GF-D8 (cell line): ENCODE data around the gene HNRNPUL1.
"Not testable (repeated sequence)": the region's sequence is repeated elsewhere in the genome, so short reads cannot be mapped to it uniquely, and the experiment has no call there.

Experiments used
- DNase-seq: peaks from one replicate; lab custom pipeline; 2025; lab: John Stamatoyannopoulos, UW

Gene HNRNPUL1

DNA sequence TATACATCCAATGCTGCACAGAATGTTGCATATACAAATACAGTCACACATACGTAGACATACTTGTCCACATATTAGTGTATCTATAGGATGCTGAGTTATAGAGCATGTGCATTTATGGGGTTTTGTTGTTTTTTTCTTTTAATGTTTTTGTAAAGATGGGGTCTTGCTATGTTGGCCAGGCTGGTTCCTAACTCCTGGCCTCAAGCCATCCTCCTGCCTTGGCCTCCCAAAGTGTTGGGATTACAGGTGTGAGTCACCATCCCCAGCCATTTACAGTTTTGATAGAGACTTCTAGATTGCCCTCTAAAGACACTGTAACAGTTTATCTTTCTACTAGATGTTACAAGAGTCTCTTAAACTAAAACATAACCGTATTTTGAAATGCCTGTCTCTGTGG lies 14.3 kb downstream of the HNRNPUL1 start:
- DNase-seq, result no peak

DNA sequence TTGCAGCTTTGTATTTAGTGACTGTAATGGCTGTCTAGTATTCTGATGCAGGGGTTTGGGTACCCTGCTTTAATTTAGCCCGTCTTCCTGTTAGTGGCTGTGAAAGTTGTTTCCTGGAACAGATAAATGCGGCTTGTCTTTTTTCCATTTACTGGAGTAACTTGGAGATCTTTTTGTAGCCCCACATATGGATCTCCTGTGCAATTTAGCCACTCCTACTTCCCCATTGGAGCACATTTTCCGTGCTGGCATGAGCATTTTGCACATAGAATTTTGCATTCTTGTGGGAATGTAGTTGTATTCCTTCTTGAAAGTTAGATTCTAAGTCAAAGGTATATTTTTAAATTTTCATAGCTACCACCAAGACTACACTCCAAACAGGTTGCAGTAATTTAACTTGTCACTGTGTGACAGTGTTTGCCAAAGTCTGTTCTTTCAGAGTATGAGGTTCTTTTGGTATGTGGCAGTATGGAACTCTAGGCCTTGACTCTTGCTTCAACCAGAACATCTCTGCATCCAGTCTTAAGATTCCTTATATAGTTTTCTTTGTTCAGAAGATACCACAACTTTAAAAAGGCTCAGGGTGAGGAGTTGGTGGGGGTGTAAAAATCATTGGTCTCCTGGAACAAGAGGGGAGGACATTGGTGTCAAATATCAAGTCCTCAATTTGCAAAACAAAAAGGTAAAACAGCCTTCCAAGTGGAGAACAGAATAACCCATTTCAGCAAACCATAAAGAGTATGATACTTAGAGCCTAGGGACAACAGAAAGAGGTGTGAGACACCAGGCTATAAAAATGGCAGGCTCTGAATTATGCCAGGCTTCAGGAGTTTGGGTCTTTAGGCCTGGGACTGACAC lies 24.7 kb downstream of the HNRNPUL1 start:
- no peak for DNase-seq

DNA sequence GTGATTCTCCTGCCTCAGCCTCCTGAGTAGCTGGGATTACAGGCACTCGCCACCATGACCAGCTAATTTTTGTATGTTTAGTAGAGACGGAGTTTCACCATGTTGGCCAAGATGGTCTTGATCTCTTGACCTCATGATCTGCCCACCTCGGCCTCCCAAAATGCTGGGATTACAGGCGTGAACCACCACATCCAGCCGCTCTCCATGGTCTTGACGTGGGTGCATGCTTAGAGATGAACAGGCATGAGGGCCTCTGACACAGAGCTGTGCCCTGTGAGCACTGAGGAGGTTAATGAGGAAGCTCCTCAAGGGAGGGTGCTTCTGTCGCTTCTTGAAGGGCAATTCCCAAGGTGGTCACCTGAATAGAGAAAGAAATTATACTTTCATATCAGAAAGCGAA lies 25.6 kb downstream of the HNRNPUL1 start:
- DNase-seq, result not testable (repeated sequence)

DNA sequence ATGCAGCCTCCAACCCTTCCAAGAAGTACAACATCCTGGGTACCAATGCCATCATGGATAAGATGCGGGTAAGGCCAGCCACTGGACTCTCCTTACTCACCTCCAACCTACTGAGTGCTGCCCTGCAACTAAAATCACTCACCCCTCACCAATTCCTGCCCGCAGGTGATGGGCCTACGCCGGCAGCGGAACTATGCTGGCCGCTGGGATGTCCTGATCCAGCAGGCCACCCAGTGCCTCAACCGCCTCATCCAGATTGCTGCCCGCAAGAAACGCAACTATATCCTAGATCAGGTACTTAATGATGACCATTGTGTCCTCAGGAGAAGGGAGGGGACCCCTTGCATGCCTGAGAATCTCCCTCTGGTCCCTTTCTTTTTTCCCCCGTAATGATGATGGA lies 30.2 kb downstream of the HNRNPUL1 start:
- DNase-seq, result no peak

DNA sequence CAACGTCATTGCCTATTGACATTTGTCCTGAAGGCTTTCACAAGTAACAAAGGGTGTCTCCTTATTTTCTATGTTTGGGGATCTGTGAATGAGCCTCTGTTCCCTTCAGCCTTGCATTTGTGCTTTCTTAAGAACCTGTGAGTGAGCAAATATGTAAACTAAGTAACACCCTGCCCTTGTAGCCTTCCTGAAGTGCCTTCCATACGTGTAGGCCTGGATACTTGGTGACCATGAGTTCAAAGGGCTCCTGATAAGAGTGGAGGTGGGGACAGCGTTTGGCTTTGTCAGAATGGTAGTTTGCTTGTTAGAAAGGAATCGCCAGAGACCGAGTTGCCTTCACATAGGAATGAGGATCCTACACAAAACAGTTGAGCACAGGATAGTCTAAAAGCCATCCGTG lies 31.3 kb downstream of the HNRNPUL1 start:
- no peak for DNase-seq

DNA sequence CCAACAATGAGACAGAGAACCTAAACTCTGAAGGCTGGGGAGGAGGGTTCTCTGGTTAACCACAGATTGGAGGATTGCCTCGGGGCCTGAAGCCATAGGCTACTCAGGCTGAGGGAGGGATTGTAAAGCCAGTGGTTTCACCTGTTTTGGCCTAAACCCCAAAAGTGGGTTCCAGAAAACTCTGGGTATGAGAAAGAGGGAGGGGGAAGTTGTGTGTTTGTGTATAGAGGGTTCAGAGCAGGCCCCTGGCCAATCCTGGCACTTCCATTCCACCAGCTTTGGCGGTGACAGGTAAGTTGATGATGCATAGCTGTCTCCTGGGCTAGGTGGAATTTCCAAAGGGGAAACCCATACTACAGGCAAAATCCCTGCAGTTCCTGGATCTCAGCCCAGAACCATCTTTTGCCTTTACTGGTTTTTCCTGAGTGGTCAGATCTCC lies 32.3 kb downstream of the HNRNPUL1 start:
- DNase-seq, result no peak

DNA sequence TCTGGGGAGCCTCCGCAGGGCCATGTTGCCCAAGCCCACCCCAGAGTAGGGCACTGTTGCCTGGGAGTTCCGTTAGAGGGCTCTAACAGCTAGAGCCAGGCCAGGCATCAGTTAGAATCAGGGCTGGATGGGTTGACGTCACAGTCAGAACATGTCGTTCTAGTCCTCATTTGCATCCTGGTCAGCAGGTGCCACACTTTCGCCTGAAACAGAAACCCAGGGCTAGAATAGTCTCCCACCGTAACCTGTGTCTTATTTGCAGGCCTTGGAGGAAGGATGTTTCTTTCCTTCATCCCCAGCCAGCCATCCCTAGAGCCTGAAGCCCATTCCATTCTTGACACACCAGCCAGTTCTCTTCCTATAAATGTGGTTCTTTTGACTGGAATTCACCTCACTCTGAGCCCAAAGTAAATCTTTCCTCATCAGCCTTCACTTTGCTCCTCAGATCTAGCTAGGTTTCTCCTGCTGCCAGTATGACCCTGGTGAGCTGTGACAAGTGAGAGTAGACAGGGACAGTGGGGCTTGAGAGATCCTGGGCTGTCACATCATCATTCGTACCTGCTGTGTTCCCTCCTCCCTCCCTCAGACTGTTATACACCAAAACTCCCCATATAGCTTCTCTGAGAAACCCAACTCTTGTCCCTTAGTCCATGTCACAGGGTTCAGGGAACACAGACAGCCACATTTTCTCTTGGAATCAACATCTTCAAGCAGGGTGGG lies 33.6 kb downstream of the HNRNPUL1 start:
- DNase-seq, result no peak

DNA sequence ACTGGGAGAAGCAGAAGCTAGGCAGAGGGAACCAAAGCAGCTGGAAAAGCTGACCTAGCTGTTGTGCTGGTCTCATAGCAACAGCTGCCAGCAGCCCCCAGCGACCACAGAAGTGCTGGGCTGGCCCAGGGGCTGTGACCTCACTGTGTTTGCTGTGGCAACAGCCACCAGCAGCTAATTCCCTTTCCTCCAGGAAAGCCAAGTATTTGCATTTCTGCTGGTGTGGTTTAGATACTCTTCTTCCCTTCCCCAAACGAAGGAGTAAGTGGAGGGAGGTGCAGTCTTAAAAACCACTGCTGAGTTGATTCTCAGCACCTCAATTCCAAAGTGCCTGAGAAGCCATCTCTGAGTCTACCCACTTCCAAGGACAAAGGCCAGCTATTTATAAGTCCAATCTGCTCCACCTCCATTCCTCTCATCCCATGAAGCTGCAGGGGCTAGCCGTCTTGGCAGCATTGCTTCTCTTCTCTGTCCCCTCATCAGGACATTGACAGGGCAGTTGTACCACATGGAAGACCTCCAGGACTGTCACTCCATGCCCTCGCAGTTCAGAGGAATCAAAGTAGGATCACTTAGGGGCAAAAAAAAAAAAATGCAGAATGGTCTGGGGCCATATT lies 34.3 kb downstream of the HNRNPUL1 start:
- peak; percentile 47 for DNase-seq

DNA sequence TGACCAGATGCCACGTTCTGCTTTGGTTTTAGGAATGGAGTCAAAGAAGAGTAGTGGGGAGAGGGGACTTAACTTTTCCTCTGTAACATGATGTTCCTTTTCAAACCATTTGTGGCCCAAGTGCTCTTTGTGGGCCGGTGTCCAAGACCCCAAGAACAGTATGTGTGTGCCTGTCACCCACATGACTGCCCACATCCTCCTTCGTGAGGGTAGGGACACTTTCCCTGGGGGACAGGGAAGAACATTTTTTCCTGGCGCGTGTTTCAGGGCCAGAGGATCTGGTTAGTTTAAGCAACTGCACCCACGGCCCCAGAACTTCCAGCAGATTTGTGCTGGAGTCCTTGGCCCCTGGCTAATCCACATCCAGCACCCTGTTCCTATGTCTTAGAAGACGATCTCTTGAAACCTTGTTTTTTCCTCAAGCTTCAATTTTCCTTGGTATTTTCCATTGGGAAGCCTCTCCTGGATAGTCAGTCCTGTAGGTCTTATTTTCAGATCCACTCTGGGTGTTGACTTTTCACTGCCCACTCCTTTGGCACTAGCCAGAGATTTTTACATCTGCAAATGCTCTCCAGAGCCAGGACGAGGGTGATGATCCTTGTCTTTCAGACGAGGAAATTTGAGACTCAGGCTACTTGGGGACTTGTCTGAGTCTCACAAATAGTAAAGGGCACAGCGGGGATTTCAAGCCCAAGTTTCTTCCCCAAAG lies 35.0 kb downstream of the HNRNPUL1 start:
- DNase-seq, result no peak

DNA sequence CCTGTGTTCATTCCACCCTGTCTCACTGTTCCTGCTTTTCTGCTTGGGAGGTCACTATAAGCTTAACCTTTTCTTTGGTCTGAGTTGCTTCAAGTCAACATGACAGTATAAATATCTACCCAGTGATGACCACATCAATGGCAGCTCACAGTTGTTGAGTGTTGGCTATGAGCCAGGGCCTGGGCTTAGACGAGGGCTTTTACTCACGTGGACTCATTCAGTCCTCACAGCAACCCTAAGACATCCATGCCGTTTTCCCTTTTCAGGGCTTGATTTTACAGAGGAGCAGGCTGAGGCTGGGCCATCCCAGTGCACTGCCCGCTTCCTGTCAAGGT lies 35.5 kb downstream of the HNRNPUL1 start:
- DNase-seq, result no peak

DNA sequence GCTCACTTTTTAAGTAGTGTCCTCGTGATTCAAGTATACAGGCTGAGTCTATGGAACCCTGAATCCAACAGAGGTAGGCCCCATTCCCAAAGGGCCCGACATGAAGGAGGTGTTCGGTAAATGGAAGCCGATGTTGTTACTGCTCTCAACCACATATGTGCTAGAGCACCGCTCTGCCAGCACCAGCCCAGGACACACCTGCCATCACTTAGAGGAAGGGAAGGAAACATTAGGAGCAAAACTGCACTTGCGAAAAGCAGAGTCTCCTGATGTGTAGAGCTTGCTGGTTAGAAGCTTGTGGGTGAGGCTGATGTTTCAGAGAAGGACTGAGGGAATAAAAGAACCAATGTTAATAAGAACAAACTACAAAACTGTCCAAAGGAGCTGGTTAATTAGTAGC lies 36.4 kb downstream of the HNRNPUL1 start:
- DNase-seq, result peak; percentile 30

DNA sequence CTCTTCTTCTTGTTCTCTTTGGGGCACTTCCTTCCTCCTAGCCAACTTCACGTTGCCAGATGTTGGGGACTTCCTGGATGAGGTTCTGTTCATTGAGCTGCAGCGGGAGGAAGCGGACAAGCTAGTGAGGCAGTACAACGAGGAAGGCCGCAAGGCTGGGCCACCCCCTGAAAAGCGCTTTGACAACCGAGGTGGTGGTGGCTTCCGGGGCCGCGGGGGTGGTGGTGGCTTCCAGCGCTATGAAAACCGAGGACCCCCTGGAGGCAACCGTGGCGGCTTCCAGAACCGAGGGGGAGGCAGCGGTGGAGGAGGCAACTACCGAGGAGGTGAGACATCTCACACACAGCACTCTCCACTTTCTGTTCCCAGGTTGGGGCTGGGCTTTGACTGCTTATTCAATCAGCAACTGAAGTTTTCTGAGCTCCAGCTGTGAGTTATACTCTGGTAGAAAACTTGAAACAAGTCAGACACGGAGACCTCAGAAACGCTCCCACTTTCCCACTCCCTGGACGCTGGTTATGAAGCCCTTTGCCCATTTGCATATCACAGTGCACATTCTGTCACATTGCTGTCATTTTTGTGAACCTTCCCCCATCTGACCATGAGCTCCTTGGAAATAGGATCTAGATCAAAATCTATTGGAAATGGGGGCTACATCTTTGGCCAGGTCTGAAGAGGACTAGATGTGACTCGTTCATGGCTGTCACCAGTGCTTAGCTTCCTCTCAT lies 38.6 kb downstream of the HNRNPUL1 start:
- no peak for DNase-seq

DNA sequence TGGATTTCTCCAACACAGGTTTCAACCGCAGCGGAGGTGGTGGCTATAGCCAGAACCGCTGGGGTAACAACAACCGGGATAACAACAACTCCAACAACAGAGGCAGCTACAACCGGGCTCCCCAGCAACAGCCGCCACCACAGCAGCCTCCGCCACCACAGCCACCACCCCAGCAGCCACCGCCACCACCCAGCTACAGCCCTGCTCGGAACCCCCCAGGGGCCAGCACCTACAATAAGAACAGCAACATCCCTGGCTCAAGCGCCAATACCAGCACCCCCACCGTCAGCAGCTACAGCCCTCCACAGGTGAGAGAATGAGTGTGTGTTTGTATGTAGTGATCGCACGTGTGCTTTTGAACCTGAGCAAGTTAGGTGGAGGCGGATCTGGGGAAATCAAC lies 39.8 kb downstream of the HNRNPUL1 start:
- DNase-seq, result no peak

DNA sequence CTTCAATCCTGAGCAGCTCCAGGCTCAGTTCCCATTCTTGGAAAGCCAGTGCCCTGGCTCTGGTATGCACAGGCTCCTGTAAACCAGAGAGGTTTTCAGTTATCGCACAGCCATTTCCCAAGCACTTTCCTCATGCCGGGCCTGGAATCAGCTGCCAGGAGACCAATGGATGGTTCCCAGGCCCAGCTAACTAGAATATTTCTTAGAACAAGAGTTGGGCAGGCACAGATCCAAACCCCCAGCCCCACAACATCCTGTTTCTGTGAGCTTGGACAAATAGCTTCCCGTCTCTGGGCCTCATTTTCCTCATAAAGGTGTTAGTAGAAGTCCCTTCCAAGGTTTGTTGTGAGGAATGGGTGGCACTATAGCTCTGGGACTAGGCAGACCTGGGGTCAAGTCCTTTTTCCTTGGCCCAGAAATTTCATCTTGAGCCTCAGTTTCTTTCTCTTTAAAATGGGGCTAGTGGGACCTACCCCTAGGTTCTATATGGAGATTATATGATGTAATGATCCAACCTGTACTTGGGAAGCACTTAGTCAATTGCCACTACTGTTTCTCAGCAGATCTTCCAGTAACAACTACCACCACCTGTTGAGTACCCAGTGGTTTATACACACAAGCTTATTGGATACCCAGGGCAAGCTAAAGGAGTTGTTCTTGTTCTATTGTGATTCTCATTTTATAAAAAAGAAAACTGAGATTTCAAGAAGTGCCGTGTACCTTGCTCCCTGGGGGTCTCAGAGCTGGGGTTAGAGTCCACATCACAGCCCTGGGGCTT lies 40.7 kb downstream of the HNRNPUL1 start:
- no peak for DNase-seq

DNA sequence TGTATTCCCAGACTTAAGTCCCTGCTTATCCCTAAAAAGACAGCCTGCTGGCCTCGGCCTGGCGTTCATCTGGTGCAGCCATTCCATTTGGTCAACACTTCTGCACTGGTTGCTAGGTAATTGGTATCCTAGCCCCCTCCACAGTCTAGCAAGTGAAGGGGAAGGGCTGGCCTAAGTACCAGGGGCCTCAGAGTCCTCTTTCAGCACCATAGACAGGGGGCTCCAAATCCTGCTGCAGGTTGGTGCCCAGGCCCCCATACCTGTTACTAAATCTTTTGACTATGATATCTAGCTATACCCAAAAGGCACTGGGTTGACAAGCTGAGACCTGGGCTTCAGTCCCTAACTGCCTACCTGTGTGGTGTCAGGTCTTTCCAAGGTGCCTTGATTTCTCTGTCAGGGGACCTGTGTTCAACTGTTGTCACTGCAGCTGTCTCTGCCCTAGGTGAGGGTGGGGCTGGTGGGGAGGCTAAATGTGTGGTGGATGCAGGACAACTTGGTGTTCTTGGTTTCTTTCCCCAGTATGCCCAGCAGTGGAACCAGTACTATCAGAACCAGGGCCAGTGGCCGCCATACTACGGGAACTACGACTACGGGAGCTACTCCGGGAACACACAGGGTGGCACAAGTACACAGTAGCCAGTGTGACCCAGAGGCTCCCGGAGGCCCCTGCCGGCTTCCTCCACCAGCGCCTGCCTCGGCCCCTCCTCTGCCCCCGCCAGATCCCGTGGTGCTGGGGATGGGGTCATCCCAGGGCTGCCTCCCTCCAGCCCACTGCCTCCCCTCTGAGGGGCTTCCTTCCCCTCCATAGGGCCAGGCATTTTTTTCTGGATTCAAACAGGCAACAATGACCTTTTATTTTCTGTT lies 42.0 kb downstream of the HNRNPUL1 start:
- DNase-seq, result no peak

DNA sequence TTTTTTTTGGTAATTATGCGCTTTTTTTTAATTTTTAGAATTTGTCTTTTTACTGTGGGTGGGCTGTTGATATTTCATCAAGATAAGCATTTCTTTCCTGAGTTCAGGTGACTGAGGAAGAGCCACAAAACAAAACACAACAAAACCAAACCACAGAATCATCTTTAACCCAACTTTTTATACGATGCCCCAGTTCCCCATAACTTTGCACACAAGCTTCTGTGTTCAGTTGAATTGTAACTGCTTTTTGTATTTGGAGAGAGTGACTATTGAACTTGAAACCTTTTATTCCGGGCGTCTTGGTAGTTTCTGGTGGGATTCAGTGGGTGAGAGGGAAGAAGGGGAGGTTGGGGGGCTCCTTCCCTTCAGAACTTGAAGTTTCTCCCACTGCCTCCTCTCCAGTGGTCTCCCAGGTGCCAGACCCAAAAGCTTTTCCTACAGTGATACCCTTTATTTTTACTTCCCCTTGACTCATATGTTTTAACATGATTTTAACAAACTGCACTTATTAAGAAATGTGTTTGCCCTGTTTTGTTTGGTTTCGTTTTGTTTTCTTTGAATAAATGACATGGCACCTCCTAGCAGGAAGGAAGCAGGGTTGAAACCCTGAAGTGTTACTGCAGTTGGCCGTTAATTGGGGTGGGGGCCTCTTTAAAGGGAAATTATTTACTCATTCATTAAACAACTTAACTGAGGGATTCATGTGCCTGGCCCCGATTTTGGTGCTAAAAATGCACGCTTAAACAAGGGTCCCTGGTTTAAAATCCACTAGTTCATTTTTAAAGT lies 43.1 kb downstream of the HNRNPUL1 start:
- no peak for DNase-seq

DNA sequence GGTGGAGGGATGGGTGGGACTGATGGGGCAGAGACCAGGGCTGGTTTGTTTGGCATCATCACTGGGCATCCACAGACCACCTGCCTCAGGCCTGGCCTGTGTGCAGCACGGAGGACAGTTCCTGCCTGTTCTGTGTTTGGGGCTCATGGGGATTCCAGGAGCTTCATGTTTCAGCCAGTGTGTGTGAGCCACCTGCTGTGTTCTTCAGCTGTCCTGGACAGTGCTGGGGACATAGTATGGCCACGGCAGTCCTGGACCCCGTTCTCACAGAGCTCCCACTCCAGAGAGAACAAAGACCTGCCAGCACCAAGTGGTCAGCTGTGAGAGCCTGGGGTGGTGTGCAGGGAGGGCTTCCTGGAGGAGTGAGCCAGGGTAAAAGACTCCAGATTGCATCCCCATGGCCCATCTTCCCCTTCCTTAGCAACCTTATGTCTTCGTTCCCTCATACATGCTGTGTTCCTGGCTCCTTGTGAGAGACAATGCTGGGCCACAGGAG lies 43.8 kb downstream of the HNRNPUL1 start:
- DNase-seq, result no peak

DNA sequence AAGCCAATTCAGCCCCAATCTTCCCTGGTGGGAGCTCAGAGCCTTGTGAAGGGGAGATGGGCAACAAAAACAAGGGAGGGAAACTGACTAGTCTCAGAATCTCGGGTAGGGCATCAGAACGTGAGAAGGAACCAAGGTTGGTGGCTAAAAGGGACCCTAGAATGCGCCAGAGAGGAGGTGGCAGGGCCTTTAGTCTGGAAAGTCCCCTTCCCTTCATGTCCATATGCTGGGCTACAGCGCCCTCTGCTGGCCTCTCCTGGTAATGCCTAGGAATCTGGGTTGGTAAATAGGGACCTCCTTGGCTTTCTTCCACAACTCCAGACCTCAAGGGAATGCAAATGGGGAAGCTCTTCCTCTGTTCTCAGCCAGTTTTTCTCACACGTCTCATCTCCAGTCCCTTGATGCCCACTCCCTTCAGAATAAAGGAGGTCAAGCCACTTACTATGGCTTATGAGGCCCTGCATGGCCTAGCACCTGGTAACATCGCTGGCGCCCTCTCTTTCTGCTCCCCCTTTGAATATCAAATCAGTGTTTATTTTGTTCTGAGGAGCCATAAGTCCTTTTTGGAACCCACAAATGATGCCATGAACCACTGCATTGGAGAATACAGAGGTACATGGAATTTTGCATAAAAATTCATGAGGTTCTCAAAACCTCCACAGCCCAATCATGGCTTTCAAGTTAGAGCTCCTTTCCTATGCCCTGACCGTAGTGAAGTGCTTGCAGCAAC lies 44.4 kb downstream of the HNRNPUL1 start:
- DNase-seq, result peak; percentile 56
